Endothelial cell of umbilical vein (primary cell): ENCODE data around the gene TIPARP. TPM values are rescaled to one million over a fixed set of nuclear protein-coding genes. Genes with fewer than 3 reads are reported as not detected.

Source experiments
- BruUV-seq: library from RNA; stranded (reverse); fragments of 400-500 nt; replicated peaks from 2 replicates; lab custom pipeline; 2021; lab: Mats Ljungman, UMichigan
- CTCF ChIA-PET: fragments of 300-600, 350-600 bp; sonication (Branson Sonifier 250); formaldehyde crosslinking; loops from one replicate; lab custom pipeline; 2021; ENCODE audit warnings: antibody characterized with exemption, inconsistent platforms; lab: Charles Lee
- POLR2A ChIA-PET: fragments of 300-600, 350-600 bp; sonication (Branson Sonifier 250); formaldehyde crosslinking; loops from one replicate; lab custom pipeline; 2021; ENCODE audit warnings: antibody characterized with exemption, inconsistent platforms; lab: Charles Lee
- DNase-seq: peaks from one replicate; pipeline ENCODE4 v3.0.0-alpha.2; 2011; ENCODE audit warnings: low read depth, low spot score
- FAIRE-seq: peaks from 2 replicates; lab custom pipeline; 2011; peaks lifted over from hg19 to GRCh38; lab: Jason Lieb, UNC
- H2AFZ ChIP-seq: 2 replicates; pipeline ENCODE4 v1.6.0; 2012; ENCODE audit warnings: low read depth, low read length, control low read depth, inconsistent platforms
- H3K27ac ChIP-seq: 2 replicates; pipeline ENCODE4 v1.5.1; 2011; ENCODE audit warnings: low read depth, mild to moderate bottlenecking, control low read depth, low read length, moderate library complexity; ENCODE audit not compliant: insufficient read depth
- H3K27me3 ChIP-seq, 2 experiments: 2 replicates each; pipeline versions ENCODE4 v1.6.0 to v1.6.1; 2011; ENCODE audit warnings: low read length in 2 of 2, mixed read lengths in 1 of 2; ENCODE audit not compliant: control insufficient read depth in 2 of 2, insufficient read depth in 2 of 2
- H3K36me3 ChIP-seq, 2 experiments: 2 replicates in 1 of 2; 3 replicates in 1 of 2; pipeline ENCODE4 v1.5.1; 2011; ENCODE audit warnings: low read length in 2 of 2, mild to moderate bottlenecking in 1 of 2, moderate library complexity in 1 of 2; ENCODE audit not compliant: control insufficient read depth in 2 of 2, insufficient read depth in 2 of 2; ENCODE audit errors: extremely low read depth in 1 of 2
- H3K4me1 ChIP-seq: 3 replicates; pipeline ENCODE4 v1.5.1; 2011; ENCODE audit warnings: mild to moderate bottlenecking, low read length; ENCODE audit not compliant: control insufficient read depth, insufficient read depth; ENCODE audit errors: extremely low read depth
- H3K4me2 ChIP-seq: 2 replicates; pipeline ENCODE4 v1.6.1; 2011; ENCODE audit warnings: low read length, control low read depth, mixed read lengths; ENCODE audit not compliant: insufficient read depth
- H3K4me3 ChIP-seq, 3 experiments: fragments of 200-600 bp in 1 of 3; sonication (generic), shearing (Covaris generic) in 1 of 3; replicated peaks in 1 of 3; 2 replicates each; pipeline ENCODE4 v1.5.1; 2011 to 2016; ENCODE audit warnings: control low read depth in 3 of 3, low read length in 3 of 3, mild to moderate bottlenecking in 2 of 3, inconsistent platforms in 1 of 3, low read depth in 1 of 3, moderate library complexity in 1 of 3; ENCODE audit not compliant: insufficient read depth in 1 of 3
- H3K79me2 ChIP-seq: 2 replicates; pipeline ENCODE4 v1.6.0; 2012; ENCODE audit warnings: low read length, inconsistent platforms; ENCODE audit not compliant: control insufficient read depth, insufficient read depth
- H3K9ac ChIP-seq: replicated peaks from 2 replicates; pipeline ENCODE3; 2011; ENCODE audit warnings: low read length, control low read depth; ENCODE audit not compliant: insufficient read depth; ENCODE audit errors: extremely low read depth
- H3K9me1 ChIP-seq: replicated peaks from 3 replicates; pipeline ENCODE4 v1.6.0; 2011; ENCODE audit warnings: mild to moderate bottlenecking, low read length; ENCODE audit not compliant: control insufficient read depth, insufficient read depth; ENCODE audit errors: extremely low read depth
- H3K9me3 ChIP-seq: replicated peaks from 2 replicates; pipeline ENCODE4 v1.5.1; 2012; ENCODE audit warnings: low read length, inconsistent platforms; ENCODE audit not compliant: control insufficient read depth, insufficient read depth
- H4K20me1 ChIP-seq: replicated peaks from 2 replicates; pipeline ENCODE3; 2011; ENCODE audit warnings: mild to moderate bottlenecking, low read length; ENCODE audit not compliant: control insufficient read depth, insufficient read depth; ENCODE audit errors: extremely low read depth
- CTCF ChIP-seq, 2 donors: IDR thresholded peaks; 1 replicate in 1 of 2; 2 replicates in 1 of 2; pipeline ENCODE4 v1.5.1; 2011; ENCODE audit warnings: low read length in 2 of 2, mild to moderate bottlenecking in 2 of 2, moderate library complexity in 2 of 2, control low read depth in 1 of 2, inconsistent platforms in 1 of 2, low read depth in 1 of 2; ENCODE audit not compliant: insufficient read depth in 1 of 2; ENCODE audit errors: extremely low read depth in 1 of 2
- EZH2 ChIP-seq: IDR thresholded peaks from 2 replicates; pipeline ENCODE4 v1.6.1; 2012; ENCODE audit warnings: borderline replicate concordance, low read depth, mild to moderate bottlenecking, moderate library complexity, low read length, inconsistent platforms; ENCODE audit not compliant: severe bottlenecking
- FOS ChIP-seq: IDR thresholded peaks from 2 replicates; pipeline ENCODE4 v1.6.1; 2011; ENCODE audit warnings: mild to moderate bottlenecking, low read length, moderate library complexity, borderline replicate concordance; ENCODE audit not compliant: insufficient read depth
- GATA2 ChIP-seq: IDR thresholded peaks from 2 replicates; pipeline ENCODE4 v1.7.0; 2011; ENCODE audit warnings: low read depth, mild to moderate bottlenecking, moderate library complexity, mixed read lengths, low read length; ENCODE audit not compliant: insufficient read length, insufficient read depth
- JUN ChIP-seq: IDR thresholded peaks from 2 replicates; pipeline ENCODE4 v1.6.1; 2011; ENCODE audit warnings: borderline replicate concordance, low read depth; ENCODE audit not compliant: insufficient read length, insufficient read depth
- MAX ChIP-seq: IDR thresholded peaks from 2 replicates; pipeline ENCODE4 v1.6.1; 2011; ENCODE audit not compliant: insufficient read depth, insufficient read length
- MYC ChIP-seq: IDR thresholded peaks from one replicate; pipeline ENCODE4 v1.6.1; 2011; ENCODE audit warnings: mild to moderate bottlenecking, low read depth, low read length
- POLR2A ChIP-seq: IDR thresholded peaks from 2 replicates; pipeline ENCODE4 v1.6.1; 2012; ENCODE audit warnings: low read depth, mild to moderate bottlenecking, control low read depth, low read length
- POLR2AphosphoS5 ChIP-seq: IDR thresholded peaks from 2 replicates; pipeline ENCODE4 v1.6.1; 2012; ENCODE audit warnings: low read depth, mild to moderate bottlenecking, control low read depth, low read length, moderate library complexity; ENCODE audit not compliant: insufficient read depth
- dilution Hi-C: fragments of 300-500 bp; cut with MboI; formaldehyde crosslinking; loops from one replicate; pipeline ENCODE4 v1.15.0; 2019; ENCODE audit warnings: low sequenced_read_pairs; ENCODE audit not compliant: extremely low pct_ligation_motif_present
- intact Hi-C: fragments of 100-400 bp; cut with micrococcal nuclease; formaldehyde crosslinking; loops from one replicate; pipeline ENCODE4 v1.10.0; 2022
- polyA plus RNA-seq, 4 experiments: library from polyadenylated mRNA; depleted of rRNA in 3 of 4; stranded (reverse) in 3 of 4; unstranded in 1 of 4; fragments of >200 nt; gene quantifications; 2 replicates each; pipeline versions ENCODE4 v1.2.1 to v1.2.3, GENCODE V29; 2011 to 2012; ENCODE audit warnings: missing spikeins in 1 of 4
- total RNA-seq: library from RNA; stranded (reverse); gene quantifications from 2 replicates; pipeline ENCODE4 v1.2.3, GENCODE V29; 2021

Gene TIPARP
- total and polyA plus RNA-seq, 2 donors (not counting 3 experiments of a cell fraction or from before 2014, with no cell fraction given), result 9.1 to 21.2 TPM

GRCh38 chr3:156747046-156747445, 72.7 kb downstream of the TIPARP start:
- H3K9me3 ChIP-seq, result no peaks in the 10 kb centered on the region
- DNase-seq (no peak), FAIRE-seq (no peak)
- no peak overlapping the region for H3K4me2 ChIP-seq
- H3K27ac ChIP-seq, result no peak overlapping the region
- dilution Hi-C loops, result no loop called here
- BruUV-seq, result no TSS peak
- ChIA-PET CTCF (no interaction called here), POLR2A (no interaction called here)
- no peak for TF ChIP-seq GATA2
- TF ChIP-seq POLR2AphosphoS5, result no peak
- TF ChIP-seq EZH2, result no peak
- no peak for TF ChIP-seq MAX
- no peak for TF ChIP-seq POLR2A
- TF ChIP-seq FOS, result no peak
- no peak for TF ChIP-seq MYC
- no peak for TF ChIP-seq JUN
- no peaks in the 10 kb centered on the region for H4K20me1 ChIP-seq
- no peak overlapping the region for H3K4me3 ChIP-seq
- H3K36me3 ChIP-seq, result no peaks in the 10 kb centered on the region
- H3K4me1 ChIP-seq, result no peaks in the 10 kb centered on the region
- H3K27me3 ChIP-seq, result no peaks in the 10 kb centered on the region
- intact Hi-C loops, result no loop called here
- no peaks in the 10 kb centered on the region for H3K9me1 ChIP-seq
- no peak overlapping the region for H3K9ac ChIP-seq
- no peaks in the 10 kb centered on the region for H3K79me2 ChIP-seq
- no peak overlapping the region for H2AFZ ChIP-seq

GRCh38 chr3:156749244-156749643, 74.9 kb downstream of the TIPARP start:
- Histone ChIP-seq H3K4me1 (no peaks in the 10 kb centered on the region), H3K9me1 (no peaks in the 10 kb centered on the region), H3K27me3 (no peaks in the 10 kb centered on the region), H3K9me3 (no peaks in the 10 kb centered on the region), H3K9ac (no peak overlapping the region), H3K4me3 (no peak overlapping the region), H2AFZ (no peak overlapping the region), H3K4me2 (no peak overlapping the region), H3K79me2 (no peaks in the 10 kb centered on the region), H3K27ac (no peak overlapping the region), H3K36me3 (no peaks in the 10 kb centered on the region), H4K20me1 (no peaks in the 10 kb centered on the region)
- no peak for TF ChIP-seq JUN
- no peak for TF ChIP-seq EZH2
- TF ChIP-seq FOS, result no peak
- no peak for TF ChIP-seq MYC
- TF ChIP-seq CTCF (IDR thresholded peaks at IDR 0.05; ENCODE audit: extremely low read depth in 1 of 2, insufficient read depth in 1 of 2, low read depth in 1 of 2, low read length in 2 of 2), result no peak
- TF ChIP-seq MAX, result no peak
- no peak for TF ChIP-seq GATA2
- TF ChIP-seq POLR2A, result no peak
- ChIA-PET CTCF (no interaction called here), POLR2A (interaction anchor here (0.7 kb wide), 1 partner anchor 240 kb away, joined by 5 read pairs; no protein-coding TSS in a partner anchor)
- DNase-seq, result no peak
- intact Hi-C loops, result no loop called here
- dilution Hi-C loops, result no loop called here
- no TSS peak for BruUV-seq
- FAIRE-seq, result no peak
